GM19467 (cell line): Measurements from ENCODE around the gene CLDN34.

Source experiments
- ATAC-seq: cut with Tn5 transposase; IDR thresholded peaks from one replicate; pipeline ENCODE4 v1.9.1; 2021; ENCODE audit warnings: mild to moderate bottlenecking, moderate library complexity; ENCODE audit not compliant: unreplicated experiment

Gene CLDN34

GRCh38 chrX:10015355-10015722 lies 48.2 kb downstream of the CLDN34 start:
- no peak for ATAC-seq

GRCh38 chrX:10015723-10016518 lies 48.8 kb downstream of the CLDN34 start:
- no peak for ATAC-seq

GRCh38 chrX:10016519-10017132 lies 49.5 kb downstream of the CLDN34 start:
- ATAC-seq: no peak

- no peak for ATAC-seq
These were observed 50.7 kb downstream of the CLDN34 start for GRCh38 chrX:10017872-10018271.
